ENCODE data around the gene PMPCA.

Gene PMPCA

DNA sequence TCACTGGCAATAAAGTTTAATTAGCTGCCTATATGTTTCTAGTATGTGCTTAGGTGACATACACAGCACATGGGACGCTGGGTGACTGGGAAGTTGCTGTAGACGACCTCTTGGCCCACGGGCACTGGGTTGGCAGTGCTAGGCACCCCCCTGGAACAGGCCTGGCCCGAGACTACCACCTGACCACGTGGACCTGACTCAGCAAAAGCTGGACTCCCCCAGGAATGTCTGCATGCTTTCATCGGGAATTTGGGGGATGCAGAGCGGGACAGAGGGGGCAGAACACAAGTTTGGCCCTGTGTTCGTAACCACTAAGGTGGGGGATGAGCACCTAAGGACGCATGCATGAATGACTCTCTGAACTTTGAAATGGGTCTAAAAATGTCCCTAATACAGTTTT lies 45.8 kb downstream of the PMPCA start:
- DNase-seq (ENCODE audit: low spot score): no peak

DNA sequence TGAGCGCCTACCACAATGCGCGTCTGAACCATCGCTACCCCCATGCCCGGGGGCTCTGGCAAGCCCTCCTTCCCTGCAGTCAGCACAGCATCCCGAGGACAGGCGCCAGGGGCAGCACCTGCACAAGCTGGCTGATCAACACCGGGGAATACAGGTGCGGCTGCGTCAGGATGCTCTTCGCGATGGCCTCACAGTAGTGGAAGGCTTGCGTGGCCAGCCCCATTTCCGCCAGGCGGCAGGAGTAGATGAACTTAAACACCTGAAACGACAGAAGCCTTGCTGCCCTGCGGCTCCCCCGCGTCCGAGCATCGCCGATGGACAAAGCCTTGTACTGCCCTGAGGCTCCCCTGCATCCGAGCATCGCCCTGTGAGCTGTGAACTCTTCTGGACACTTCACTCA lies 46.9 kb downstream of the PMPCA start:
- DNase-seq (ENCODE audit: low spot score): no peak

DNA sequence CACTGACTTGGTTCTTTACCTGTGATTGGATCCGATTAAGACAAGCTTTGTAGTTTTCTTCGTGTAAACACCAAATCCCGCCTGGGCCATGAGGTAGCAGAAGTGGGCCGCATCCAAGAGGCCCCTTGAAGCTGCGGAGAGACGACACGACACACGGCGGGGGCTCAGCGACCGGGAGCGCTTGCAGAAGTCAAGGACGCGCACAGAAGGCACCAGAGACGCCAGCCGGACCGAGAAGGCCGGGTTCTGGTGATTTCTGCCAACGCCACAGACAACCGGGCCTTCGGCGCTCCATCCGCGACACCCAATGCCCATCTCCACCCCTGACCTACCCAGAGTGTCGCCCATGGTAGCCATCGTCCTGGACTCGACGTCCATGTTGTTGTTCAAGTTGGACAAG lies 49.0 kb downstream of the PMPCA start:
- no peak for DNase-seq (ENCODE audit: low spot score)

DNA sequence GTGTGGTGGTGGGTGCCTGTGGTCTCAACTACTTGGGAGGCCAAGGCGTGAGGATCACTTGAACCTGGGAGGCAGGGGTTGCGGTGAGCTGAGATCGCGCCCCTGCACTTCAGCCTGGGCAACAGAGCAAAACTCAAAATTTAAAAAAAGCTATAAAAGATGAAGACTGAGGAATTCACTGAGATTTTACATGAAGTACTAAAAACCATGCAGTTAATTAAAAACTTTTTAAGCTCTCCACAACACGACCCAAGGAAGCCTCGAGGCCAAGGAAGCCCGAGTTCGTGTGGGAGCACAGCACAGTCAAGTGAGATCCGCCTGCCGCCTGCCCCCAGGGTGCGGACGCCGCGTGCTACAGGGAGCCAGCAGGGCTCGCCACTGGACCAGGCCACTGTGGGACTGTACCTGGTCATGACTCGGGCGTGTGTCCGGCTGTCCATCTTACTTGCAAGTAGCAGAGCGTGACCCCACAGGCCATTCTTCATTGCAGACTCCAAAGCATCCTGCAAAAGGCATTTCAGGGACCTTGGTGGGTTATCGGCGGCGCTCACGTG lies 50.4 kb downstream of the PMPCA start:
- no peak for DNase-seq (ENCODE audit: low spot score)

DNA sequence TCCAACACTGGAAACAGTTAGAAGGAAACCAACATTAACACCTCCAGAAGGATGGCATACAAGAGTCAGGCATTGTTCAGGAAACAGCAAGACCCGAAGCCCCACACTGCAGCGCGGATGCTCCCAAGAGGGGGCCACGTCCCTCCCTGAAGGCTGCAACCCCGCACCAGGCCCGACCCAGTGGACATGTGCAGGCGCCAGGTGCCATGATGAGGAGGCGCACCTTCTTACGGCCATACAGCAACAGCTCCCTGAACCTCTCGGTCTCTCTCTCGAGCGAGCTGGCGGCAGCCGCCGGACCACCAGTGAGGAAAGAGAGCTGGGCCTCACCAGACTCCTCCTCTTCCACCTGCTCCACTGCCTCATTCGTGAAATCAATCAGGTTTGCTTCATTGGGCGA lies 52.2 kb downstream of the PMPCA start:
- no peak for DNase-seq (ENCODE audit: low spot score)

DNA sequence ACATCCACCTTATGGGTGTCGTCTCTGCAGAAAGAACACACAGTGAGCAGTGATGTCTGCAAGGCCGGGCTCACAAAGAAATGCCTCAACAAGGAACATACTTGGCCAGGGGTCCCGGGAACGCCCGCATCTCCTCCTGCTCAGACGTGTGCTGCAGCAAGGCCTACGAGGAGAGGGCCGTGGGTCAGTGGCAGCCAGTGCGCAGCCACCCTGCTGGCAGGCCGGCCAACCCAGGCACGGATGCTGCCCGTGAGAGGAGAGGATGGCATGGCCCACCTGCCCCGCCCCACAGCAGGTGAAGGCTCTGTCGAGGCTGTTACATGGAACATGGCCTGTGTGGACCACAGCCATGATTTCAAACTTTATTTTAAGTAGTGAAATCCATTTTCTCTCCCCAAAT lies 53.1 kb downstream of the PMPCA start:
- no peak for DNase-seq (ENCODE audit: low spot score)

DNA sequence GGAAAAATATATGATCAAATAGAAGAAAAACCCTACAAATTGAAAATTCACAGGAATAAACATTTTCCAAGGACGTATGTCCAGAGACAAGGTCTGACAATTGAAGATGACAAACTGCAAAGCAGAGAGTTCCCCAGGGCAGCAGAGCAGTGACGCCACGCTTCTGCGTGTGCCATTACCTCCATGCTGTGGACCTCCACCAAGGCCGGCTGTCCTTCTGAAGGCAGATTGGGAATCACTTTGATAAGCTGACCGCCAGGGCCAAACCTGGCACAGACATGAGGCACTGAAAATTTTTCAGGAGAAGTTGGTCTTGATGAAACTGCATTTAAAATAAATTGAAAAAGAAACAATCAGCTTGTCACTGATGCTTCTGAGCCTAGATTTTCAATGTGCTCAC lies 53.8 kb downstream of the PMPCA start:
- no peak for DNase-seq (ENCODE audit: low spot score)

DNA sequence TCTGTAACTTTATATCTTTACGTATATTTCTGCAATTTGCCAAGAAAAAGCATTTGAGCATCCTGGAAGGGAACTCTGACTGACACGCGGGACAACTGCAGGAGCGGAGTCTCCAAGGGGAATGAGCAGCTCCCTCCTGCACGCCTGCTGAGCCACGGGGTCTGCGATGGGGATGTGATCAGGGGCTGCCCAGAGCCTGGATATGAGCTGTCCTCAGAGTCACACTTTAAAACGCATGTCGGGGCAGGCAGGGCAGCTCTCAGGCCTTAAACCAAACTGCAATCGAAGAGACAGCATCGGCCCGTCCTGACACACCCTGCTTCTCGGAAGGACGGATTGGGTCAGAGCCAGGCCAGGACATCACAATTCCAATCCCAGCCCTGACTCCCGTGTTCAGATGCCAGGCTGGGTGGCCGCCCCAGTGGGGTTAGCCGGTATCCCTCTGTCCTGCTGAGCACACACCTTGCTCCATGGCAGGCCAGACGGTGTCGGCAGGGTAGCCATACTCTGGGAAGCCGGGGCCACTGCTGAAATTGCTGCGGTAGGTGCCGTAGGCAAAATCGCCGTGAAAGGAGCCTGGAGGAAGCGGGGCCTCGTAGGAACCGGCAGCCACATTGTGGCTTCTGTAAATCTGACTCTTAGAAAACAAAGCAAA lies 55.2 kb downstream of the PMPCA start:
- DNase-seq (ENCODE audit: low spot score): no peak

DNA sequence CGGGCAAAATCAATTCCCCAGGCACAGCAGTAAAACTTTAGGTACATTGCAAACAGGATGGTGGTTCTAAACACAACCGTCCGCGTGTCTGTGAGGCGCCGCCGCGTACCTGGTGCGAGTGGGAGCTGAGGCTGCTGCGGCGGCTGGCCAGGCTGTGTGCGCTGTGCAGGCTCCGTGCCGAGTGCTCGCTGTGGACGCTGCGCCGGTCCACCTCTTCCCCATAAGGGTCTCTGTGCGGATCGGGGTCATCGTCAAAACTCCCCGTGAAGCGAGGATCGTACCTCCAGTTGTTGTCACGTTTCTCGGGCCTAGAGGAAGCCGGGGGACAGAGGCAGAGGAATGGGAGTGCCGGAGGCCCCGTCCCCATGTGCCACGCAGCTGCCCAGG lies 55.7 kb downstream of the PMPCA start:
- DNase-seq (ENCODE audit: low spot score): no peak

DNA sequence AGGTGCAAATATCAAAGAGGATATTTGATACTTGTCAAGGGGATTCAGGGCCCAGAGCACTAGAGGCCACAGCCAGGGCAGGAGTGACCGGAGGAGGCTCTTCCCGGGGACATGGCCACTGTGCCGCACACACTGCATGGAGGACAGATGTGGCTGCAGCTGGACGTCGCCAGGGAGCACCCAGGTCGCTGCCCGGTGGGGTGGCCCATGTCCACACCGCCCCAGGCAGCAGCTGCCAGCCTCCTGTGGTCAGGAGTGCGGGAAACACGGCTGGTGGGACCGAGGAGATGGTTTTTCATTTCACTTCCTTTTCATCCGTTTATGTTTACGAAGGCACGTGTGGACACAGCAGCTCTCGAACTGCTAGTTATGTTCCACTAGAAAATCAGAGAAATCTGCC lies 57.3 kb downstream of the PMPCA start:
- no peak for DNase-seq (ENCODE audit: low spot score)

DNA sequence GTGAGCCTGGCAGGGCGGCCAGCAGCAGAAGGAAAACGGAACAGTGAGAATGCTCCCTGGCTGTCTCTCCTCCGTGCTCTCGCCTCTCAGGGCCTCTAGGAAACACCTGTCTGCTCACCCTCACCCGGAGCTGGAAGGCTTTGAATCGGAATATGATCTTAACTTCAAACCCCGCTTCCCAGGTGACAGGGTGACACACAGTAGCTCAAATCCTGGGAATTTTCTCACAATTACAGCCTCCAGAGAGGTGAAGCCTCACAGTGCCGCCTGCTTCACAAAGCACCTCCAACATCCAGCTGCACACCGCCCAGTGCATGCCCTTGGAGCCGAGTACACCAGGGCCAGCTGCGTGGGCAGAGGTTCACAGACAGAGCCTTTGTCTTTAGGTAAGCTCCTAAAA lies 59.9 kb downstream of the PMPCA start:
- no peak for DNase-seq (ENCODE audit: low spot score)

DNA sequence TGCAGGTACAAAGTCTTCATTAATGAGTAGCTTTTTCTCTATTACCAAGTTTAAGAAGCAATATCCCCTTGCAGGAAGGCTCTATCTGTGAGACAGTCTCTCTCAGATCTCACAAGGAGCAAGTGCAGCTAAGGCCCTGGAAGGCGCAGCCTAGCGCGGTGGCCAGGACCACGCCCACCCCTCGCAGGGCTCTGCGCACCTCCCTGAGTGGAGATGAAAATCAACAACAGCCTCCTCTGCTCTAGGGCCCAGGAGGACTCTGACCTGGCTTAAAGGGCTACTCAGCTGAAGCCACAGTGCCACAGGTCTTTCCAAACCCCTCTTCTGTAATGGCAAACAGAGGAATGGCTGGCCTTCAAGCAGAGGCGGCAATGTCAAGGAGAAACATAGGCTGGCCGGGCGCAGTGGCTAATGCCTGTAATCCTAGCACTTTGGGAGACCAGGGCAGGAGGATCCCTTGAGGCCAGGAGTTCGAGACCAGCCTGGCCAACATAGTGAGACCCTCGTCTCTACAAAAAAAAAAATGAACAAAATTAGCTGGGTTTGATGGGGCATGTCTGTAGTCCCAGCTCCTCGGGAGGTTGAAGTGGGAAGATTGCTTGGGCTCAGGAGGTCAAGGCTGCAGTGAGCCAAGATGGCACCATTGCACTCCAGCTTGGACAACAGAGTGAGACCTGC lies 60.5 kb downstream of the PMPCA start:
- no peak for DNase-seq (ENCODE audit: low spot score)

DNA sequence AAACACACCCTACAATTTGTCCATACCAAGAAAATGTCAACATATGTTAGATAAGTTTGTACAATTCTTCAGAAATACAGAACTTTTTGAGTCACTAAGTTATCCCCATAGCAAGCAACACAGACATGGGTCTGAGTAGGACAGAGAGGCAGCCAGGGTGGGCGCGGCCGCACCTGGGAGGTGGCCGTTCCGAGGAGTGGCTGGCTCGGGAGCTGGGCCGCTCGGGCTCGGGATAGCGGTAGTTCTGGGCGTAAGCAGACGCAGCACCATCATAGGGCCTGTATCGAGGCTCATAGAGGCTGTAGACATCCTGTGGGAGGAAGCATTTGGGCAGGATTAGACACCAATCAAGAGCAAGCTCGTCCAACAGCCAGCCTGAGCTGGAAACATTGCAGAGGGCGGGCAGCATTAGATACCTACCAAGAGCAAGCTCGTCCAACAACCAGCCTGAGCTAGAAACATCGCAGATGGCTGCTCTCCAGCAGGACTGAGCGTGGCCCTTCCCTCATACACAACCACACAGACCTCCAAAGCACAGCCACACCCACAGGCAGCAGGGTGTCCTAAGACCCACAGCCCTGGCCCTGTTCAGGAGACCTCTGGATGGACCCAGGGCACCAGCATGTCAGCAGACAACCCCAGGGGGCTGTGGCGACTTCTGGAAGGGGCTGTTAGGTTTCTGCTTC lies 61.5 kb downstream of the PMPCA start:
- DNase-seq (ENCODE audit: low spot score): no peak

DNA sequence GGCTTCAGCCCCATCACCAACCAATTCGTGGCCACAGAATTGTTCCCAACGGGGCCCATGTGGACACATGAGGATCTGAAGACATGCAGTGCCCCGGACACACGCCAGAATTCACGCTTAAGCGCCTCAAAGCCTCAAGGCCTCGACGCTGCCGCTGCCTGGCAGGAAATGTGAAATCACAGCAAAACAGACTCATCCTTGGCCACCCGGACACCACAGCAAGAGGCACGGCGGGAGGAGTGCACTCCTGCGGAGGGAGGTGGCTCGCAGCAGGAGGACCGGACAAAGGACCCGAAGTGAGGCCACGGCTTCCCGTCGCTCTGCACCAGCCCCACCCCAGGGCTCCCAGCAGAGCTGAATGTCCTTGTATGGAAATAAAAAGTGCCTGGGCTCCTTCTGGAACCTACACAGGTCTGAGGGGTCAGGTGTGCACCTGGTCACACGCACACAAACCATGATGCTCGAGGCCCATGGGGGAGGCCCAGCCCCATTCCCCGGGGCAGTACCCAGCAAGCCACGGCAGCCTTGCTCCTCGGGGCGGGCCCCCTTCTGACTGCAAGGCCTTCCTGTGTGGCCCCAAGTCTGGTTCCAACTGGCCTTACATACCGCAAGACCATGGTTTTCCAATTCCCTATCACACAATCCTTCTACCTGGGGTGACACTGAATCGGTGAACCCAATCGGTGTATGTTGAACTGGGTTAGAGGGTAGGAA lies 62.3 kb downstream of the PMPCA start:
- no peak for DNase-seq (ENCODE audit: low spot score)

DNA sequence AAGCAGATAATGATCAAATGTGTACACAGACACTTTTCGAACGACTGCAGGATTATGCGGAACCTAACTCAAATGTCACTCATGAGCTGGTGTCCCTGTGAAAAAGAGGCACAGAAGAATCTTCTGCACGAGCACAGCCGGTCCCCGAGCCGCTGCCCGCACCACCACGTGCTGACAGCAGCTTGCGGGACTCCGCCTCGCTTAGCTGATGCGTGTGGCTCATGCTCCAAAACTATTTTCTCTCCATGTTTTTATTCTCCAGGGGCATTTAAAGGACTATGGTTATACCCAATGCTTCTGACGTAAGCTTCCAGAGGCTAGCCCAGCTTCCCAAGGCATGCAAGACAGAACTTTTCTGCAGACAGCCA lies 62.9 kb downstream of the PMPCA start:
- DNase-seq (ENCODE audit: low spot score): no peak

All from iPS-NIHi11 (cell line).